Loucy (cell line): Measurements from ENCODE around the gene MAML2.
A peak's percentile ranks its signal among the peaks of the same experiment; 100 is the strongest.

ENCODE experiments used
- H2AFZ ChIP-seq: fragments of 200-600 bp; sonication (generic); 2 replicates; pipeline ENCODE4 v1.6.0; 2016; ENCODE audit warnings: antibody characterized with exemption, mild to moderate bottlenecking, low read length, moderate library complexity
- H3F3A ChIP-seq: fragments of 200-600 bp; 2 replicates; pipeline ENCODE4 v1.6.0; 2016; ENCODE audit warnings: antibody characterized with exemption, low read depth, mild to moderate bottlenecking
- H3K27me3 ChIP-seq: fragments of 200-600 bp; sonication (generic); 2 replicates; pipeline ENCODE4 v1.6.1; 2014; ENCODE audit warnings: low read length, mild to moderate bottlenecking; ENCODE audit not compliant: insufficient read depth, poor library complexity, severe bottlenecking
- H3K36me3 ChIP-seq: fragments of 200-600 bp; sonication (generic); 2 replicates; pipeline ENCODE4 v1.6.1; 2016; ENCODE audit warnings: low read length; ENCODE audit not compliant: insufficient read depth
- H3K4me1 ChIP-seq: fragments of 200-600 bp; sonication (generic); 2 replicates; pipeline ENCODE4 v1.5.1; 2014; ENCODE audit warnings: low read length, mild to moderate bottlenecking; ENCODE audit not compliant: insufficient read depth, poor library complexity, severe bottlenecking
- H3K4me2 ChIP-seq: fragments of 200-600 bp; sonication (generic); 2 replicates; pipeline ENCODE4 v1.6.0; 2014; ENCODE audit warnings: antibody characterized with exemption, low read length, low read depth, mild to moderate bottlenecking; ENCODE audit not compliant: poor library complexity, severe bottlenecking
- H3K4me3 ChIP-seq: fragments of 200-600 bp; sonication (generic); 2 replicates; pipeline ENCODE4 v1.5.1; 2014; ENCODE audit warnings: low read length, mild to moderate bottlenecking, mixed read lengths; ENCODE audit not compliant: poor library complexity, severe bottlenecking
- H3K79me2 ChIP-seq: fragments of 200-600 bp; sonication (generic); 2 replicates; pipeline ENCODE4 v1.6.1; 2014; ENCODE audit warnings: low read length; ENCODE audit not compliant: insufficient read depth
- H3K9ac ChIP-seq: fragments of 200-600 bp; sonication (generic); 2 replicates; pipeline ENCODE4 v1.6.0; 2014; ENCODE audit warnings: mild to moderate bottlenecking, low read depth, low read length, moderate library complexity; ENCODE audit not compliant: poor library complexity, severe bottlenecking
- H3K9me2 ChIP-seq: fragments of 200-600 bp; sonication (generic); replicated peaks from 2 replicates; pipeline ENCODE4 v1.6.1; 2016; ENCODE audit warnings: low read depth, low read length, mixed read lengths
- H3K9me3 ChIP-seq: fragments of 200-600 bp; sonication (generic); 2 replicates; pipeline ENCODE4 v1.6.1; 2014; ENCODE audit warnings: mild to moderate bottlenecking, antibody characterized with exemption, low read length, low read depth; ENCODE audit not compliant: insufficient read depth
- H4K20me1 ChIP-seq: fragments of 200-600 bp; sonication (generic); 2 replicates; pipeline ENCODE4 v1.6.0; 2014; ENCODE audit warnings: antibody characterized with exemption, low read length, mild to moderate bottlenecking; ENCODE audit not compliant: insufficient read depth, poor library complexity, severe bottlenecking
- CTCF ChIP-seq: fragments of 200-600 bp; sonication (generic); conservative IDR thresholded peaks from 2 replicates; pipeline ENCODE4 v1.5.1; 2014; ENCODE audit warnings: mild to moderate bottlenecking, antibody characterized with exemption, low read length
- EZH2phosphoT487 ChIP-seq: fragments of 200-600 bp; IDR thresholded peaks from 2 replicates; pipeline ENCODE4 v1.6.1; 2018; ENCODE audit warnings: antibody characterized with exemption, mild to moderate bottlenecking, moderate library complexity, borderline replicate concordance

MAML2 gene

GRCh38 chr11:96123301-96123700 is 219.7 kb downstream of the MAML2 start:
- H3K9me2 ChIP-seq, result no peaks in the 10 kb centered on the region
- H4K20me1 ChIP-seq, result no peaks in the 10 kb centered on the region
- TF ChIP-seq CTCF (no peak), EZH2phosphoT487 (no peak)
- H3K27me3 ChIP-seq, result no peaks in the 10 kb centered on the region
- H3K36me3 ChIP-seq, result no peaks in the 10 kb centered on the region
- H3K4me2 ChIP-seq, result peak overlapping the region; percentile 76
- no peaks in the 10 kb centered on the region for H3K79me2 ChIP-seq
- H3K4me3 ChIP-seq, result peak overlapping the region; percentile 51
- no peaks in the 10 kb centered on the region for H3K9me3 ChIP-seq
- H3K9ac ChIP-seq, result no peak overlapping the region
- peaks cover 29% of the 10 kb centered on the region for H3K4me1 ChIP-seq
- no peaks in the 10 kb centered on the region for H3F3A ChIP-seq
- H2AFZ ChIP-seq, result no peak overlapping the region

DNA sequence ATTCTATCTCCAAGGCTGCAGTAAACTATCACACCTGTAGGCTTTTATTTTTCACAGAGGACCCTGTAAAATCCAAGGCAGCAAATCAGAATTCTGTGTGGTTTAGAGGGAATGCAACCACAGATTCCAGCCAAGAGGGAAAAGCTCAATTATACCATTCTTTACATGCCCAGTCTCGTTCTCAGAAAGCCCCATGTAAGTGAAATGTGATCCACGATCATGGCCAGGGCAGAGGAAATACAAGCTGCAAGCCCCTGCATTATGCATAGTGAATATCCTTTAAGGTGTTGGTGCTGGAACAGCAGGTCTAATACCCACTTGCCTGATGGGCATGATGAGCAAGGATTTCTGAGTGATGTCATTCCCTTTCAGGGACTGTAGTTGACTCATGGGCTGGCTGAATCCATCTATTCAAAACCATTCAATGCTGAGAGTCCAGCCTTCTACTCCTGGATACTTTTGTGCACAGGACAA is 220.4 kb downstream of the MAML2 start:
- H4K20me1 ChIP-seq, result no peaks in the 10 kb centered on the region
- H3K4me1 ChIP-seq, result peaks cover 29% of the 10 kb centered on the region
- peak overlapping the region; percentile 51 for H3K4me3 ChIP-seq
- peak overlapping the region; percentile 76 for H3K4me2 ChIP-seq
- H3K79me2 ChIP-seq, result no peaks in the 10 kb centered on the region
- no peaks in the 10 kb centered on the region for H3K9me2 ChIP-seq
- no peaks in the 10 kb centered on the region for H3F3A ChIP-seq
- TF ChIP-seq EZH2phosphoT487 (no peak), CTCF (peak; percentile 29)
- no peaks in the 10 kb centered on the region for H3K9me3 ChIP-seq
- H3K9ac ChIP-seq, result no peak overlapping the region
- H3K36me3 ChIP-seq, result no peaks in the 10 kb centered on the region
- H2AFZ ChIP-seq, result no peak overlapping the region
- H3K27me3 ChIP-seq, result no peaks in the 10 kb centered on the region

- Histone ChIP-seq H3K9me2 (no peaks in the 10 kb centered on the region), H3K9me3 (no peaks in the 10 kb centered on the region), H3K27me3 (no peaks in the 10 kb centered on the region), H3K9ac (no peak overlapping the region), H3K4me2 (no peak overlapping the region), H2AFZ (no peak overlapping the region), H3K79me2 (no peaks in the 10 kb centered on the region), H3K36me3 (no peaks in the 10 kb centered on the region), H3K4me1 (peaks cover 19% of the 10 kb centered on the region), H3K4me3 (no peak overlapping the region), H3F3A (no peaks in the 10 kb centered on the region), H4K20me1 (no peaks in the 10 kb centered on the region)
- TF ChIP-seq CTCF (no peak), EZH2phosphoT487 (no peak)
Measured at GRCh38 chr11:96119211-96119610, 223.8 kb downstream of the MAML2 start.
